SK-N-SH treated with all-trans-retinoic acid at 6 μM for 48 hours (cell line): Measurements from ENCODE around the gene LMAN1L.

Experiments used
- ARNTL ChIP-seq: fragments of 450-650 bp; formaldehyde crosslinking; IDR thresholded peaks from 2 replicates; pipeline ENCODE4 v1.5.0; 2020; ENCODE audit warnings: low read depth, mild to moderate bottlenecking, moderate library complexity, borderline replicate concordance
- CSDC2 ChIP-seq: fragments of 250-450 bp; sonication (Bioruptor Pico); IDR thresholded peaks from 2 replicates; pipeline ENCODE4 v1.5.0; 2020; ENCODE audit warnings: mild to moderate bottlenecking, moderate library complexity
- ISL1 ChIP-seq: fragments of 250-450 bp; sonication (Bioruptor Pico); IDR thresholded peaks from 2 replicates; pipeline ENCODE4 v2.1.2; 2022; ENCODE audit warnings: mild to moderate bottlenecking, moderate library complexity
- PATZ1 ChIP-seq: fragments of 250-450 bp; sonication (Bioruptor Pico); IDR thresholded peaks from 2 replicates; pipeline ENCODE4 v1.8.0; 2020; ENCODE audit warnings: mild to moderate bottlenecking, moderate library complexity, borderline replicate concordance
- TCF4 ChIP-seq: fragments of 250-450 bp; sonication (Bioruptor Pico); IDR thresholded peaks from 2 replicates; pipeline ENCODE4 v1.8.0; 2021; ENCODE audit warnings: mild to moderate bottlenecking, moderate library complexity, borderline replicate concordance
- ZC3H10 ChIP-seq: fragments of 250-450 bp; sonication (Bioruptor Pico); IDR thresholded peaks from 2 replicates; pipeline ENCODE4 v1.5.1; 2021; ENCODE audit warnings: mild to moderate bottlenecking, moderate library complexity
- ZFP3 ChIP-seq: fragments of 250-450 bp; sonication (Bioruptor Pico); IDR thresholded peaks from 2 replicates; pipeline ENCODE4 v1.5.0; 2020; ENCODE audit warnings: mild to moderate bottlenecking, moderate library complexity
- ZFP30 ChIP-seq: fragments of 450-650 bp; formaldehyde crosslinking; IDR thresholded peaks from 2 replicates; pipeline ENCODE4 v1.5.0; 2022; ENCODE audit warnings: mild to moderate bottlenecking, moderate library complexity
- ZNF70 ChIP-seq: fragments of 450-650 bp; formaldehyde crosslinking; IDR thresholded peaks from 2 replicates; pipeline ENCODE4 v1.5.0; 2020; ENCODE audit warnings: mild to moderate bottlenecking, moderate library complexity
- ZNF8 ChIP-seq: fragments of 450-650 bp; formaldehyde crosslinking; IDR thresholded peaks from 2 replicates; pipeline ENCODE4 v1.5.0; 2020; ENCODE audit warnings: mild to moderate bottlenecking, moderate library complexity

GRCh38 chr15:74793135-74794028 lies 19.3 kb upstream of the LMAN1L start:
- TF ChIP-seq ZFP3 (CRISPR knock-in tag) (no peak), ZC3H10 (no peak), ZNF70 (no peak), PATZ1 (no peak), ZFP30 (CRISPR knock-in tag) (no peak), ARNTL (no peak), CSDC2 (CRISPR knock-in tag) (no peak), ZNF8 (CRISPR knock-in tag) (no peak), ISL1 (CRISPR knock-in tag) (no peak), TCF4 (no peak)
